Stimulated activated naive CD4-positive, alpha-beta T cell (primary cell): ENCODE measurements around the gene CLNK.

ENCODE experiments used
- DNase-seq, 6 experiments: peaks; one replicate each; lab custom pipeline; 2025; lab: John Stamatoyannopoulos, UW

The CLNK gene

GRCh38 chr4:10684631-10685030 lies at the start of gene CLNK:
TSS of gene CLNK (minus strand) at chr4:10684768. CDS start at chr4:10667869, 16,899 bp downstream.
- no peak for DNase-seq

GRCh38 chr4:10733481-10734062 lies 49.0 kb upstream of the CLNK start:
- no peak for DNase-seq

- no peak for DNase-seq
These were observed 48.4 kb upstream of the CLNK start for GRCh38 chr4:10732914-10733415.

- no peak for DNase-seq
These were observed 47.8 kb upstream of the CLNK start for GRCh38 chr4:10732235-10732913.

GRCh38 chr4:10731690-10732089 lies 47.1 kb upstream of the CLNK start:
- no peak for DNase-seq

GRCh38 chr4:10731162-10731561 lies 46.6 kb upstream of the CLNK start:
- no peak for DNase-seq

GRCh38 chr4:10730590-10730989 lies 46.0 kb upstream of the CLNK start:
- DNase-seq = no peak

GRCh38 chr4:10730019-10730418 lies 45.5 kb upstream of the CLNK start:
- DNase-seq = no peak

GRCh38 chr4:10729366-10729765 lies 44.8 kb upstream of the CLNK start:
- DNase-seq = no peak

GRCh38 chr4:10728016-10728415 lies 43.4 kb upstream of the CLNK start:
- DNase-seq = no peak

- no peak for DNase-seq
These were observed 42.7 kb upstream of the CLNK start for GRCh38 chr4:10727140-10727880.

GRCh38 chr4:10722957-10723356 lies 38.4 kb upstream of the CLNK start:
- DNase-seq = no peak

GRCh38 chr4:10721616-10722015 lies 37.0 kb upstream of the CLNK start:
- DNase-seq = no peak

- DNase-seq = no peak
These were observed 31.6 kb upstream of the CLNK start for GRCh38 chr4:10716163-10716562.

GRCh38 chr4:10715696-10716095 lies 31.1 kb upstream of the CLNK start:
- DNase-seq = no peak

- no peak for DNase-seq
These were observed 30.6 kb upstream of the CLNK start for GRCh38 chr4:10715135-10715534.

GRCh38 chr4:10713591-10713990 lies 29.0 kb upstream of the CLNK start:
- DNase-seq = no peak

GRCh38 chr4:10706236-10706635 lies 21.7 kb upstream of the CLNK start:
- DNase-seq = no peak

- DNase-seq = no peak
These were observed 19.9 kb upstream of the CLNK start for GRCh38 chr4:10704430-10704810.

- no peak for DNase-seq
These were observed 19.3 kb upstream of the CLNK start for GRCh38 chr4:10703766-10704429.

- DNase-seq = no peak
These were observed 18.6 kb upstream of the CLNK start for GRCh38 chr4:10703156-10703555.

- DNase-seq = no peak
These were observed 17.3 kb upstream of the CLNK start for GRCh38 chr4:10701702-10702460.
